Measurements from ENCODE around the gene LMAN1. TPM values are rescaled to one million over a fixed set of nuclear protein-coding genes. Genes with fewer than 3 reads are reported as not detected.

The LMAN1 gene
- total RNA-seq (2013; cell fraction: nucleolus; rRNA removed), result 181 and 191 TPM in 2 replicates
- 69.4 and 78.1 TPM in 2 replicates for total RNA-seq (2014; rRNA removed)
- total RNA-seq (2014; rRNA removed; fragmentation: Illumina TruSeq; extraction: Trizol), result 71.1 and 71.2 TPM in 2 replicates
- 66.7 and 71.4 TPM in 2 replicates for total RNA-seq (2021)
- 38.7 TPM for polyA plus RNA-seq (2011; ENCODE audit: low read depth)
- polyA plus RNA-seq (2011; rRNA removed), result 78.9 and 122 TPM in 2 replicates
- polyA plus RNA-seq (2011; cell fraction: cytosol; rRNA removed), result 38.8 and 41.6 TPM in 2 replicates
- 45.2 and 49.1 TPM in 2 replicates for polyA plus RNA-seq (2011; cell fraction: nucleus; rRNA removed)
- polyA plus RNA-seq (2012), result 72.1 and 73.5 TPM in 2 replicates
- polyA plus RNA-seq (2014; fragmentation: Illumina TruSeq; extraction: Trizol), result 58.6 and 81.4 TPM in 2 replicates
- 10 to 100 TPM; 15.0 to 20.3 TPM for polyA plus RNA-seq (2014; fragmentation: Nextera tagmentation; extraction: Ambion mirVana)
- 45.6 and 47.9 TPM in 2 replicates for polyA plus RNA-seq (2014; rRNA removed)
- polyA plus RNA-seq (2016; fragmentation: Nextera tagmentation; extraction: Ambion mirVana), result 10 to 100 TPM; 65.7 to 72.5 TPM
- polyA minus RNA-seq (2011; rRNA and poly(A)+ RNA removed), result 49.1 and 55.5 TPM in 2 replicates
- polyA minus RNA-seq (2011; cell fraction: cytosol; rRNA and poly(A)+ RNA removed), result 56.6 and 62.9 TPM in 2 replicates
- polyA minus RNA-seq (2011; cell fraction: nucleus; rRNA and poly(A)+ RNA removed), result 38.3 and 54.6 TPM in 2 replicates
- Bru-seq, nascent RNA, result percentile 95 among the genes with signal in this experiment
- percentile 97 among the genes with signal in this experiment for BruChase-seq, experiment 1, labeled RNA remaining after a 6-hour chase
- BruChase-seq, experiment 2, labeled RNA remaining after a 2-hour chase, result percentile 96 among the genes with signal in this experiment
- long read RNA-seq, experiment 1, full-length matches to known transcripts, result 14 of 24 reads
- long read RNA-seq, experiment 1, partial matches to known transcripts, result 8 of 24 reads
- long read RNA-seq, experiment 1, other reads (novel, unspliced or antisense), result 2 of 24 reads
- long read RNA-seq, experiment 2, full-length matches to known transcripts, result 22 of 281 reads
- long read RNA-seq, experiment 2, partial matches to known transcripts, result 227 of 281 reads
- long read RNA-seq, experiment 2, other reads (novel, unspliced or antisense), result 32 of 281 reads

- peak; percentile 97 for ATAC-seq
- no peaks in the 10 kb centered on the region for H3K4me1 ChIP-seq (ENCODE audit: control insufficient read depth, insufficient read depth, low read length)
- FAIRE-seq, result peak; percentile 52
- ChIA-PET SMC1A (ENCODE audit: uncharacterized antibody, unreplicated experiment) (interaction anchor here (1.4 kb wide), 3 partner anchors 42 to 217 kb away, joined by 3 to 5 read pairs (median 4); no protein-coding TSS in a partner anchor), CTCF (no interaction called here), RAD21 (ENCODE audit: unreplicated experiment) (interaction anchor here (0.6 to 1.2 kb wide), 2 partner anchors 44 to 538 kb away, joined by 3 to 4 read pairs; no protein-coding TSS in a partner anchor), POLR2A (interaction anchor here (1.0 kb wide), 1 partner anchor 217 kb away, joined by 4 read pairs; no protein-coding TSS in a partner anchor)
- no peaks in the 10 kb centered on the region for H3K27me3 ChIP-seq (replicated peaks in 1 of 2; ENCODE audit: control insufficient read depth in 2 of 2, insufficient read depth in 2 of 2, low read length in 1 of 2)
- H3K27ac ChIP-seq (ENCODE audit: control insufficient read depth, insufficient read depth), result peak within 1 kb of the TSS; percentile 77
- peak within 1 kb of the TSS; percentile 68 for H3K4me3 ChIP-seq
- BruUV-seq (replicated peaks), result TSS peak; percentile 98
- peak; percentile 51 for DNase-seq (ENCODE audit: low read depth, low spot score)
- intact Hi-C loops (cut with micrococcal nuclease; ENCODE audit: unreplicated experiment) (loop anchor here (2.0 to 10.0 kb wide), 2 partner anchors 216 to 546 kb away; no protein-coding TSS in a partner anchor), in situ Hi-C loops (cut with MboI) (no loop called here)
- H3K9ac ChIP-seq (ENCODE audit: control insufficient read depth, insufficient read depth, low read length), result peak within 1 kb of the TSS; percentile 91
- peaks cover 0 to 6% of the 10 kb centered on the region in 2 experiments; a peak in 1 of 4 replicates for H3K36me3 ChIP-seq (ENCODE audit: control insufficient read depth in 2 of 2, insufficient read depth in 2 of 2, low read length in 1 of 2)
- H3K9me3 ChIP-seq (replicated peaks; ENCODE audit: control insufficient read depth, insufficient read depth, low read length), result no peaks in the 10 kb centered on the region
- H3K79me2 ChIP-seq (ENCODE audit: control insufficient read depth, insufficient read depth, low read length), result peaks cover 48% of the 10 kb centered on the region
- no peaks in the 10 kb centered on the region for H4K20me1 ChIP-seq (ENCODE audit: control insufficient read depth, insufficient read depth)
- under 1% methylated on average over 64 of the region's 76 CpGs for WGBS (ENCODE audit: insufficient coverage, insufficient replicate concordance, low lambda C conversion rate, missing lambda C conversion rate)
- H3K4me2 ChIP-seq (ENCODE audit: control insufficient read depth, insufficient read depth), result peak within 1 kb of the TSS; percentile 96
- H2AFZ ChIP-seq (ENCODE audit: control insufficient read depth, low read depth, low read length), result peak within 1 kb of the TSS; percentile 89
- TF ChIP-seq HSF1 (IDR thresholded peaks at IDR 0.05; ENCODE audit: low read depth, low read length) (no peak), ATF2 (IDR thresholded peaks at IDR 0.05; ENCODE audit: low read length) (no peak), ZZZ3 (IDR thresholded peaks at IDR 0.05; ENCODE audit: control insufficient read depth, insufficient read length, low read depth) (no peak), ATF3 (IDR thresholded peaks at IDR 0.05; ENCODE audit: borderline replicate concordance, extremely low read depth, low read depth, low read length) (no peak), E2F4 (IDR thresholded peaks at IDR 0.05; ENCODE audit: low read depth, low read length) (no peak), RELA (IDR thresholded peaks at IDR 0.05; ENCODE audit: borderline replicate concordance, partially characterized antibody) (no peak), POLR2AphosphoS2 (IDR thresholded peaks at IDR 0.05; ENCODE audit: low read depth, low read length) (no peak), POU2F2 (IDR thresholded peaks at IDR 0.05; ENCODE audit: borderline replicate concordance, low read depth, low read length) (no peak), MYB (IDR thresholded peaks at IDR 0.05; ENCODE audit: borderline replicate concordance, low read depth, low read length) (no peak), IRF3 (IDR thresholded peaks at IDR 0.05) (no peak), SIN3A (IDR thresholded peaks at IDR 0.05; ENCODE audit: low read depth, low read length) (0 out of 2 replicates have a peak, but pooled peaks have one; percentile 24)
Observed at GRCh38 chr18:59358712-59359575, at the start of gene LMAN1. TSS of gene LMAN1 (minus strand) at chr18:59359265. CDS start at chr18:59359244, 21 bp downstream.

Measured in GM12878 (cell line).